ENCODE data around the gene SPSB4.

Gene SPSB4

DNA sequence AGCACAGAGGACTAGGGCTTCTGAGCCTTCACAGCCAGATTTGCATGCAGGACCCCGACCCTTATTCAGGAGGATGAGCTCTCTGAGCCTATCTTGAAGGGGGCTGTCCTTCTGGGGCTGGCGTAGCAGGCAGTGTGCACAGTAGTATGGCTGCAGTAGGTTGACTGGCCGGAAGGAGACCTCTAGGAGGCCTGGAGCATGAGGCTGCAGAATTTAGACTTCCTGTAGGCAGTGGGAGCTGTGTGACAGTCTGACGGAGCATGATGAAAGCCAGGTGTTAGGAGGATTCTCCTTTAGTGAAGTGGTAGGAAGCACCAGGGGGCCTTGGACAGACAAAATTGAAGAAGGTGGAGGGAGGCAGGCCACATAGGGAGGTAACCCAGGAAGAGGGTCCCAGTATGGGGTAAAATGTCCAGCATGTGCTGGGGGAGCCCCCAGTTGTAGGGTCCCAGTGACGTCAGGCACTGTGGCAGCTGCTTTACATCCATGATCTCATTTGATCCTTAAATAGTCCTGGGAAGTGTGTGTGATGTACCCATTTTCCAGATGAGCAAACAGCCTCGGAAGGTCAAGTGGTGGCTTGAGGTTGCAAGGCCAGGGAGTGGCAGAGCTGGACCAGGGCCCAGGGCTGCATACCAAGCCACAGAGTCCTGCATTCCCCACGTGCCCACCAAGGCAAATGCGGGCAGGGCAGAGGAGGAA, 36.1 kb downstream of the SPSB4 start:
- H3K4me1 ChIP-seq (ENCODE audit: control insufficient read depth, insufficient read depth, low read length): peaks cover 72% of the 10 kb centered on the region
- H3K9me3 ChIP-seq (ENCODE audit: control insufficient read depth, insufficient read depth, low read depth, low read length): no peaks in the 10 kb centered on the region
- no peak overlapping the region for H3K27ac ChIP-seq (ENCODE audit: low read depth, low read length)
- H3K4me3 ChIP-seq (ENCODE audit: low read depth, low read length): no peak overlapping the region
- no peaks in the 10 kb centered on the region for H3K36me3 ChIP-seq (ENCODE audit: control insufficient read depth, insufficient read depth, low read length)
- peak overlapping the region; percentile 6 for H3K9ac ChIP-seq (ENCODE audit: low read length)
- no peaks in the 10 kb centered on the region for H3K27me3 ChIP-seq (ENCODE audit: control insufficient read depth, insufficient read depth, low read length)

DNA sequence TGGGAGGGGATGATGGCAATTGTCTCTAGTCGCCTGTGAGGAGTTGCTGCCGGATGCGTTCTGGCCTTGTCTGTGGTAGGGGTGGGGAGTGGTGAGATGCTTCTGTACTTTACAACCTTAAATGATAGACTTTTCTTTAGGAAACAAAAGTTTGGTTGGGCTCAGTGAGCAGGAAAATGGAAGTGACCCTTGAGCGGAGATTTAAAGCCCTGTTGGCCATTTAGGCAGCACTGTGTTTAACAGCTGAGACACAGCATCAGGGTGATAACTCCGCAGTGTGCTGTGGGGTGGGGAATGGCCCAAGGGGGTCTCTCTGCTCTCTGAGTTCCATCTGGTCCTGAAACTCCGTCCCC, 36.6 kb downstream of the SPSB4 start:
- Histone ChIP-seq H3K27me3 (ENCODE audit: control insufficient read depth, insufficient read depth, low read length) (no peaks in the 10 kb centered on the region), H3K27ac (ENCODE audit: low read depth, low read length) (no peak overlapping the region), H3K36me3 (ENCODE audit: control insufficient read depth, insufficient read depth, low read length) (no peaks in the 10 kb centered on the region), H3K4me1 (ENCODE audit: control insufficient read depth, insufficient read depth, low read length) (peaks cover 70% of the 10 kb centered on the region), H3K4me3 (ENCODE audit: low read depth, low read length) (no peak overlapping the region), H3K9me3 (ENCODE audit: control insufficient read depth, insufficient read depth, low read depth, low read length) (no peaks in the 10 kb centered on the region), H3K9ac (ENCODE audit: low read length) (no peak overlapping the region)

DNA sequence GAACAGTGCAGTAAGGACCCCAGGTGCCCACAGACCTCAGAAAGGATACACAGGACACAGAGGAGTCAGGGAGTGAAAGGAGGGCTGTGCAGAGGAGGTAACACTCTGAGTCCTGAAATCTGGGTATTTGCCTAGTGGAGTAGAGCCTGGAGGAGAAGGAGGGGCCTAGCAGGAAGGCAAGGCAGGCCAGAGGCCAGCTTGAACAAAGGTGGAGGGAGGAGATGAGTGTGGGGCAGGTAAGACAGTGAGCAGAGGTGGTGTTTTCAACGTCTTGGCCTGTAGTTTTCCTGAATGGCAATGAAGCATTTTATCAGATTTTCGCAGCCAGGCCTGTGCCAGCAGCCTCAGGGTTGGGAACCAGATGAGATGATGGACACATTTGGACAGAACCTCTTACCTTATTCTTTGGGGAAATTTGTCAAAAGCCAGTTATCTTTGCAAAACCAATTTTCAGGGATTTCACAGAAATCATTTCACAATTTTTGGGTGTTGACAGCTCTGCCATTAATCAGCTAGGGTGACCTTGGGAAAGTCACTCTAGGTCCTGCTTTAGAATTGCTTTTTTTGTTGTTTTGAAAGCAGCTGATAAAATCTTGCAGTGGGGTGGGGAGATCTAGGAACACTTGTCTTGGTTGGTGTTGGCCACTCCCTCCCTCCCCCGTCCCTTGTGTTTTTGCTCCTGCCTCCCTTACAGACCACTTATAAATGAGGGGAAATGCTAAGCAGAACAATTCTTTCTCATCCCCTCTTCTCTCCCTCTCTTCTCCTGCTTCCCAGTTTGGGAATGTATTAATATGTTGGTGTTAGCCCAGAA, 38.4 kb downstream of the SPSB4 start:
- no peak overlapping the region for H3K4me3 ChIP-seq (ENCODE audit: low read depth, low read length)
- H3K9ac ChIP-seq (ENCODE audit: low read length): no peak overlapping the region
- no peaks in the 10 kb centered on the region for H3K27me3 ChIP-seq (ENCODE audit: control insufficient read depth, insufficient read depth, low read length)
- H3K4me1 ChIP-seq (ENCODE audit: control insufficient read depth, insufficient read depth, low read length): peaks cover 63% of the 10 kb centered on the region
- no peaks in the 10 kb centered on the region for H3K36me3 ChIP-seq (ENCODE audit: control insufficient read depth, insufficient read depth, low read length)
- H3K27ac ChIP-seq (ENCODE audit: low read depth, low read length): no peak overlapping the region
- no peaks in the 10 kb centered on the region for H3K9me3 ChIP-seq (ENCODE audit: control insufficient read depth, insufficient read depth, low read depth, low read length)

DNA sequence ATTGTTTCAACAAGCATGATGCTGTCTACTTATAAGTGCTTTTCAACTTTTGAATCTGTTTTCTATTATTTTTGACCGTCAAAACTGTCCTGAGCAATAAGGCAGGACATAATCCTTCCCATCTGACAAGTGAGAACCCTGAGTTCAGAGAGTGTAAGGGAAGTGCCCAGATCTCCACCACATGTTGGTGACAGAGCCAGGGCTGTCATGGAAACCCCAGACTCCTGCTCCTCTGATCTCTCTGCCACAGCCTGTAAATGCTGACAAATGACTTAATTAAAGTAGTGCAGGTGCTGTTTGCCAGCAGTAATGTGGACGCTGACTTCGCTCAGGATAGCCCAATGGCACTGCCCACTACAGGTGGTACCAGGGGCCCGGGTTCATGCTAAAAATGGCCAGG, 40.3 kb downstream of the SPSB4 start:
- H3K9ac ChIP-seq (ENCODE audit: low read length): no peak overlapping the region

DNA sequence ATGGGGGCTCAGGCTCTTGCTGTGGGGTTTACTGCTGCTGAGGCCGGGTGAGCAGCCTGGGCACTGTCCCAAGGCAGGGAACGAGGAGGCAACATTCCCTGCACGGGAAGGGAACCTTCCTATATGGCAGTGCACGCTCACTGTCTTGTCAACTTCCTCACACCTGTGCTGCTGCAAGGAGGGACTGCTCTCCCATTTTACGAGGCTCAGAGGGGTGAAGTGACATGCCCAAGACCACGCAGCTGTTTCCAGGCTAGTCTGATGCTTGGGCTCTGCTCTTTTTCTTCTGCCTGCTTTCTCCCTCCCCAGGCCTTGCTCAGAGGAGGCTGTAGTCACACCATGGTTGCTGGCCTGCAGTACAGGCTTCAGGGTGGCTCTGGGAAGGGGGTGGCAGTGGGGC, 41.5 kb downstream of the SPSB4 start:
- H3K4me3 ChIP-seq (ENCODE audit: low read depth, low read length): no peak overlapping the region
- peaks cover 41% of the 10 kb centered on the region for H3K4me1 ChIP-seq (ENCODE audit: control insufficient read depth, insufficient read depth, low read length)
- no peaks in the 10 kb centered on the region for H3K9me3 ChIP-seq (ENCODE audit: control insufficient read depth, insufficient read depth, low read depth, low read length)
- H3K9ac ChIP-seq (ENCODE audit: low read length): peak overlapping the region; percentile 9
- H3K36me3 ChIP-seq (ENCODE audit: control insufficient read depth, insufficient read depth, low read length): no peaks in the 10 kb centered on the region
- H3K27me3 ChIP-seq (ENCODE audit: control insufficient read depth, insufficient read depth, low read length): no peaks in the 10 kb centered on the region
- H3K27ac ChIP-seq (ENCODE audit: low read depth, low read length): no peak overlapping the region

More for the DNA sequence above, 40.3 kb downstream of the SPSB4 start:
- H3K36me3 ChIP-seq (ENCODE audit: control insufficient read depth, insufficient read depth, low read length): no peaks in the 10 kb centered on the region
- no peaks in the 10 kb centered on the region for H3K9me3 ChIP-seq (ENCODE audit: control insufficient read depth, insufficient read depth, low read depth, low read length)
- no peak overlapping the region for H3K27ac ChIP-seq (ENCODE audit: low read depth, low read length)
- no peak overlapping the region for H3K4me3 ChIP-seq (ENCODE audit: low read depth, low read length)
- no peaks in the 10 kb centered on the region for H3K27me3 ChIP-seq (ENCODE audit: control insufficient read depth, insufficient read depth, low read length)
- H3K4me1 ChIP-seq (ENCODE audit: control insufficient read depth, insufficient read depth, low read length): peaks cover 53% of the 10 kb centered on the region

DNA sequence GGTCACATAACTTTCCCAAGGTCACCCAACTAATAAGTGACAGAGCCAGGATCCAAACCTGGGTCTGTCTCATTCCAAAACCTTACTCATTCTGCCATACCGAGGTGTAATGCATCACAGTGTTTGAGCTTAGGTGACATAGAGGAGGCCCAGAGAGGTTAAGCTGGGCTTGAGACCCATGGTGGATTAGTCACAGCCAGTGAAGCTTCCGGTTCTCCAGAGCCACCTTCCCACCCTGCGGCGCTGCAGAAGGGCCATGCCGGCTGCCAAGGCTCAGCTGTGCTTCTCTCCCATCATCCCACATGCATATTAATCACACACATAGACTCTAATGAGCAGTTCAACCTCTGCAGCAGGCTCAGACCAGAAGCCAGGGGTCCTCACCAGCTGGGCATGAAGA, 42.2 kb downstream of the SPSB4 start:
- Histone ChIP-seq H3K27me3 (ENCODE audit: control insufficient read depth, insufficient read depth, low read length) (no peaks in the 10 kb centered on the region), H3K4me3 (ENCODE audit: low read depth, low read length) (no peak overlapping the region), H3K4me1 (ENCODE audit: control insufficient read depth, insufficient read depth, low read length) (peaks cover 40% of the 10 kb centered on the region), H3K9ac (ENCODE audit: low read length) (no peak overlapping the region), H3K36me3 (ENCODE audit: control insufficient read depth, insufficient read depth, low read length) (no peaks in the 10 kb centered on the region), H3K9me3 (ENCODE audit: control insufficient read depth, insufficient read depth, low read depth, low read length) (no peaks in the 10 kb centered on the region), H3K27ac (ENCODE audit: low read depth, low read length) (no peak overlapping the region)

DNA sequence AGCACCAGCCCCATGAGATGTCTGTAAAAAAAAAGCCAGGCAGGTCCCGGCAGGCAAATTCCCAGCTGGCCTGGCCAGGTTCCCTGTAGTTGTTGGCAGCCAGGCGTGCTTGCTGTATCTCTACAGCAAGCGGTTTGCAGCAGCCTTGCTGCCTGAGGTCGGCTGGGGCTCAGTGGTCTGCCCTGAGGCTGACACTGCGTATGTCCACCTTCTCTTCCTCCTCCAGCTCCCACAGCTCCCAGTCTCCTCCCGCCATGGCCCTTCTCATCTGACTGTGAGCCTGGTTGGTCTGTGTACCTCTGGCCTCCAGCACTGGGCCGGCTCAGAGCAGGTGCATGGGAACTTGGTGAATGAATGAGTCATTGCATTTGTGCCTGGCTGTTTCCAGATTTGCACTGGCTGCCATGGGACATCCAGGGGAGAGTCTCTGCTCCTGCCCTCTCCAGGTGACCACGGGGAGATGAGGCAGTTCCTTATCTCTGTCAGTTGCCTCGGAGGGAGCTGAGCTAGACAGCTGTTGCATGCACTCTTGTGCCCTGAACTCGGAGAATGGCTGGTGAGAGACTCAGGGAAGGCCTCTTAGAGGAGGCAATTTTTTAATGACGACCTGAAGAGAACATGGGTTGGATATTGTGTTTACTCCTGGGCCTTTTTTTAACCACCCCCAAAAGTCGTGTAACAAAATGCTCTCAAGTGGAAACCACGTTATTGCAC, 43.0 kb downstream of the SPSB4 start:
- Histone ChIP-seq H3K36me3 (ENCODE audit: control insufficient read depth, insufficient read depth, low read length) (no peaks in the 10 kb centered on the region), H3K9me3 (ENCODE audit: control insufficient read depth, insufficient read depth, low read depth, low read length) (peaks cover 6% of the 10 kb centered on the region), H3K9ac (ENCODE audit: low read length) (no peak overlapping the region), H3K4me1 (ENCODE audit: control insufficient read depth, insufficient read depth, low read length) (peaks cover 38% of the 10 kb centered on the region), H3K4me3 (ENCODE audit: low read depth, low read length) (no peak overlapping the region), H3K27ac (ENCODE audit: low read depth, low read length) (no peak overlapping the region), H3K27me3 (ENCODE audit: control insufficient read depth, insufficient read depth, low read length) (no peaks in the 10 kb centered on the region)

DNA sequence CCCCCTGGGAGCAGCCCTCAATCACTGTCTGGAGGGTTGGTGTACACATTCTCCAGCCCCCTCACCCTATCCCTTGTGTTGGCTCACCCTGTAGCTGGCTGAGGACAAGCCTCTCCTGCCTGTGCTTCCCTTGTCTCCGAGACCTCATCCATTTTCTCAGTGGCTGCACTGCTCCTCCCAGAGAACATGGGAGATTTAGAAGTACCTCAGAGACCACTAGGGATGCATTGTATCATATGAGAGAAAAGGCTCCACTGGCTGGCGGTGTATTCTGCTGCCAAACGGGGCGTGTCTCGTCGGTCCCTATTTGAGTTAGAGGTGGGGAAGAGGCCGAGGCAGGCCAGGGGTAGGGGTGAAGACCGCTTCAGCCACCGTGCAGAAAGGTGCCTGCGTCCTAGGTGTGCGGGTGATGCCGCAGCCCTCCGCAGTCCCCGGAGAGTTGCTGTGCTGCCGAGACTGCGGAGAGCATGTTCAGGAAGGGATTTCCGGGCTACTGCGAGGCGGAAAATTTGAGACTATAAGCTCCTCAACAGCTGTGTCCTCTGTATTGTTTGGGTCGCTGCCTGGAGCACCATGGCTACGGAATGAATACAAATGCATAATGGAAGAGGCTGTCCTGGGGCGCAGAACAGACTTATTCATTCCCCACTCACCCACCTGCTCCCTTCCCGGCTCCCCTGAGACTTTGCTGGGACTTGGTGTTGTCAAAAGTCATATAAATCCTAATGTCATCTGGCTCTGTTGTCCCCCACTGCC, 43.8 kb downstream of the SPSB4 start:
- Histone ChIP-seq H3K4me3 (ENCODE audit: low read depth, low read length) (no peak overlapping the region), H3K4me1 (ENCODE audit: control insufficient read depth, insufficient read depth, low read length) (peaks cover 30% of the 10 kb centered on the region), H3K9me3 (ENCODE audit: control insufficient read depth, insufficient read depth, low read depth, low read length) (peaks cover 12% of the 10 kb centered on the region), H3K27me3 (ENCODE audit: control insufficient read depth, insufficient read depth, low read length) (no peaks in the 10 kb centered on the region), H3K9ac (ENCODE audit: low read length) (no peak overlapping the region), H3K27ac (ENCODE audit: low read depth, low read length) (no peak overlapping the region), H3K36me3 (ENCODE audit: control insufficient read depth, insufficient read depth, low read length) (no peaks in the 10 kb centered on the region)

DNA sequence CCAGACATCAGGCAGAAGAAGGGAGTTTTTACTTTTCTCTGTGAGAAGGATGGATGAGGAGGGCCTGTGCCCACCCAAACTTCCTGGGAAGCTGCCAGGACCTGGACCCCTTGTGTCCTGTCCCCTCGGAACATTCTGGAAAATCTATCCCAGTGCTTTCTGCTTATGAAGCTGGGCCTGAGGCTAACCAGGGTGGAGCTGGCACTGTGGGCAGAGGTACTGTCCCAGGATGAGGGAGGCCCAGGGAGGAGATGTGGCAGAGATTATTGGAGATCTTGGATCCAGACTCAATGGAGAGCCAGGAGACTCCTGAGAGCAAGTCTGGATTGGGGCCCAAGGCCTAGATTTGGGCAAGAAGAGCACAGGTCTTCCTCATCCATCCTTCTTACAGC, 44.4 kb downstream of the SPSB4 start:
- Histone ChIP-seq H3K36me3 (ENCODE audit: control insufficient read depth, insufficient read depth, low read length) (no peaks in the 10 kb centered on the region), H3K9me3 (ENCODE audit: control insufficient read depth, insufficient read depth, low read depth, low read length) (peaks cover 17% of the 10 kb centered on the region), H3K4me3 (ENCODE audit: low read depth, low read length) (no peak overlapping the region), H3K4me1 (ENCODE audit: control insufficient read depth, insufficient read depth, low read length) (peaks cover 30% of the 10 kb centered on the region), H3K27me3 (ENCODE audit: control insufficient read depth, insufficient read depth, low read length) (no peaks in the 10 kb centered on the region), H3K9ac (ENCODE audit: low read length) (no peak overlapping the region), H3K27ac (ENCODE audit: low read depth, low read length) (no peak overlapping the region)

DNA sequence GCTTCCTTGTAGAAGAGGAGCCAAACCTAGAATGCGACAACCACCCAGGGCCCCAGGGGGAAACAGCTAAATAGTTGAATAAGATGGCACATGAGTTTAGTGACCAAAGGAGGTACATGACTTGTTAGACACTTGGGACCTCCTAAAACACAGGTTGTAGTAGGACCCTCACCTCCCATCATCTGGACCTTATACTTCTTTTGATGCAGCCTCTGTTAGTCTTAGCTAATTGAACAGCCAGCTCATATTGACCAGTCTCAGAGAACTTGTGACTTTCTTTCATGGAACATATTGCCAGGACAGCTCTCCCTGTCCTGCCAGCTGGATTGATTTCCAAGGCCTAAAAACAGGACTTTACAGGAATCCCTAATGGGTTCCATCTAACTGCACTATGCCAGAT, 45.0 kb downstream of the SPSB4 start:
- no peak overlapping the region for H3K27ac ChIP-seq (ENCODE audit: low read depth, low read length)
- H3K36me3 ChIP-seq (ENCODE audit: control insufficient read depth, insufficient read depth, low read length): no peaks in the 10 kb centered on the region
- no peak overlapping the region for H3K4me3 ChIP-seq (ENCODE audit: low read depth, low read length)
- no peaks in the 10 kb centered on the region for H3K27me3 ChIP-seq (ENCODE audit: control insufficient read depth, insufficient read depth, low read length)
- peaks cover 20% of the 10 kb centered on the region for H3K9me3 ChIP-seq (ENCODE audit: control insufficient read depth, insufficient read depth, low read depth, low read length)
- peaks cover 28% of the 10 kb centered on the region for H3K4me1 ChIP-seq (ENCODE audit: control insufficient read depth, insufficient read depth, low read length)
- H3K9ac ChIP-seq (ENCODE audit: low read length): no peak overlapping the region

All from HUES6 (cell line).